ENCODE data around the gene EVA1A. TPM values are rescaled to one million over a fixed set of nuclear protein-coding genes. Genes with fewer than 3 reads are reported as not detected.

The EVA1A gene
- total RNA-seq, 2 donors from 2014 or later, result 1.2 to 1.8 TPM

DNA sequence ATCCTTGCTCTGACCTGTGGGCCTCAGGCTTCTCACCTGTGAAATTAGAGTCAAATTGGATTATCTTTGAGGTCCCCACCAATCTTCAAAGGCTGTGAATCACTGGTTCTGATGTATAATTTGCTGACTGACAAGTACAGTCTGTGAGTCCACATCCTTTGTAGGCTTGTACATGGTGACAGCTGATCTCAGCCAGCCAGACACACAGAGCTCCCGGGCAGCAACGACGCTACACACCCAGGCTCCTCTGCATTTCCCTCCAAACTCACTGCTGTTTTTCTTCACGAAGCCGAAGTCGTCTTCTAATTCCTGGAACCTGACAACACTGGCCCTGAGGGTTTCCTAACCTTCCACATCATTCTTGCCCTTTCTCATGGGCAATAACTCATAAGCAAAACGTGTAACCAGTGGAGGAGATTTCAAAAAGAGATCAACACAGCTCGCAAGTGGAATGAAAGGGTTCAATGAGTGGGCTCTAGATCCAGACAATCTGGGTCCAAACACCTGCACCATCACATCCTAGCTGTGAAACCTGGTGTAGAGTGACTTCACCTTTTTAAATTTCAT lies 37.9 kb upstream of the EVA1A start:
- no peaks in the 10 kb centered on the region for H3K27me3 Mint-ChIP-seq (ENCODE audit: insufficient read depth)

DNA sequence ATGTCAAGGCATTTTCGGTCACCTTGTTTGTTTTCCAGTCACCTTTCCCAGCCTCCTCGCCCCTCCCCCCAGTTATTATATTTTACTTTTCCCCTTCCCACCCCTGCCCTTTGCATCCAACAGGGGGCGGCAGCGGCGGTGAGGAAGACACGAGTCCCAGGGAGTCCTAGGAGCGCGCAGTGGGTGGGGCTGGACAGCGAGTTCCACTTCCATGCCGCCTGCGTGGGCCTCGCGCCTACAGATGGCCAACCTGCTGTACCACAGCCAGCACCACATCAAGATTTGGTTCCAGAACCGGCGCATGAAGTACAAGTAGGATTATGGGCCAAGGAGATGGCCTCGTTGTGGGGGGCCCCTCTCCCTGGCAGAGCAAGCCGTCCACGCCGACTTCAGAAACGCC lies 37.2 kb upstream of the EVA1A start:
- H3K4me1 ChIP-seq (ENCODE audit: control insufficient read depth, insufficient read depth, low read length), result no peaks in the 10 kb centered on the region
- no peaks in the 10 kb centered on the region for H3K36me3 ChIP-seq (ENCODE audit: control insufficient read depth, insufficient read depth, low read length)
- no peak overlapping the region for H3K9ac ChIP-seq (ENCODE audit: extremely low read depth, low read length, poor library complexity, severe bottlenecking)
- no peak overlapping the region for H3K27ac ChIP-seq (ENCODE audit: low read depth, low read length)
- H3K4me3 ChIP-seq (ENCODE audit: low read length), result no peak overlapping the region
- no peaks in the 10 kb centered on the region for H3K27me3 ChIP-seq (ENCODE audit: control insufficient read depth, insufficient read depth, low read length, poor library complexity, severe bottlenecking)
- H3K36me3 Mint-ChIP-seq (ENCODE audit: low read depth), result no peaks in the 10 kb centered on the region
- H3K9me3 ChIP-seq (ENCODE audit: control insufficient read depth, low read length), result no peaks in the 10 kb centered on the region
- no peaks in the 10 kb centered on the region for H3K9me3 Mint-ChIP-seq
- DNase-seq, result no peak
- TF ChIP-seq, protein P1, sequence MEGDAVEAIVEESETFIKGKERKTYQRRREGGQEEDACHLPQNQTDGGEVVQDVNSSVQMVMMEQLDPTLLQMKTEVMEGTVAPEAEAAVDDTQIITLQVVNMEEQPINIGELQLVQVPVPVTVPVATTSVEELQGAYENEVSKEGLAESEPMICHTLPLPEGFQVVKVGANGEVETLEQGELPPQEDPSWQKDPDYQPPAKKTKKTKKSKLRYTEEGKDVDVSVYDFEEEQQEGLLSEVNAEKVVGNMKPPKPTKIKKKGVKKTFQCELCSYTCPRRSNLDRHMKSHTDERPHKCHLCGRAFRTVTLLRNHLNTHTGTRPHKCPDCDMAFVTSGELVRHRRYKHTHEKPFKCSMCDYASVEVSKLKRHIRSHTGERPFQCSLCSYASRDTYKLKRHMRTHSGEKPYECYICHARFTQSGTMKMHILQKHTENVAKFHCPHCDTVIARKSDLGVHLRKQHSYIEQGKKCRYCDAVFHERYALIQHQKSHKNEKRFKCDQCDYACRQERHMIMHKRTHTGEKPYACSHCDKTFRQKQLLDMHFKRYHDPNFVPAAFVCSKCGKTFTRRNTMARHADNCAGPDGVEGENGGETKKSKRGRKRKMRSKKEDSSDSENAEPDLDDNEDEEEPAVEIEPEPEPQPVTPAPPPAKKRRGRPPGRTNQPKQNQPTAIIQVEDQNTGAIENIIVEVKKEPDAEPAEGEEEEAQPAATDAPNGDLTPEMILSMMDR (conservative IDR thresholded peaks at IDR 0.05), result no peak
- 94 to 100% methylated on average over 2 to 20 of the region's 20 CpGs for WGBS, 2 experiments (ENCODE audit: insufficient coverage in 1 of 2, insufficient read length in 1 of 2)
- no peak overlapping the region for H3K4me3 Mint-ChIP-seq
- H3K27ac Mint-ChIP-seq, result no peak overlapping the region
- no peaks in the 10 kb centered on the region for H3K27me3 Mint-ChIP-seq (ENCODE audit: insufficient read depth)
- no peaks in the 10 kb centered on the region for H3K4me1 Mint-ChIP-seq

More for the DNA sequence above, 37.9 kb upstream of the EVA1A start:
- no peaks in the 10 kb centered on the region for H3K4me1 Mint-ChIP-seq
- H3K36me3 Mint-ChIP-seq (ENCODE audit: low read depth), result no peaks in the 10 kb centered on the region
- Histone ChIP-seq H3K9me3 (ENCODE audit: control insufficient read depth, low read length) (no peaks in the 10 kb centered on the region), H3K36me3 (ENCODE audit: control insufficient read depth, insufficient read depth, low read length) (no peaks in the 10 kb centered on the region), H3K9ac (ENCODE audit: extremely low read depth, low read length, poor library complexity, severe bottlenecking) (no peak overlapping the region), H3K27ac (ENCODE audit: low read depth, low read length) (no peak overlapping the region), H3K4me3 (ENCODE audit: low read length) (no peak overlapping the region), H3K4me1 (ENCODE audit: control insufficient read depth, insufficient read depth, low read length) (no peaks in the 10 kb centered on the region), H3K27me3 (ENCODE audit: control insufficient read depth, insufficient read depth, low read length, poor library complexity, severe bottlenecking) (no peaks in the 10 kb centered on the region)
- TF ChIP-seq, protein P1 (conservative IDR thresholded peaks at IDR 0.05), result no peak
- WGBS, 2 experiments (ENCODE audit: insufficient coverage in 1 of 2, insufficient read length in 1 of 2), result 94 to 100% methylated on average over 1 to 8 of the region's 8 CpGs
- DNase-seq, result no peak
- no peak overlapping the region for H3K27ac Mint-ChIP-seq
- no peak overlapping the region for H3K4me3 Mint-ChIP-seq
- H3K9me3 Mint-ChIP-seq, result no peaks in the 10 kb centered on the region

DNA sequence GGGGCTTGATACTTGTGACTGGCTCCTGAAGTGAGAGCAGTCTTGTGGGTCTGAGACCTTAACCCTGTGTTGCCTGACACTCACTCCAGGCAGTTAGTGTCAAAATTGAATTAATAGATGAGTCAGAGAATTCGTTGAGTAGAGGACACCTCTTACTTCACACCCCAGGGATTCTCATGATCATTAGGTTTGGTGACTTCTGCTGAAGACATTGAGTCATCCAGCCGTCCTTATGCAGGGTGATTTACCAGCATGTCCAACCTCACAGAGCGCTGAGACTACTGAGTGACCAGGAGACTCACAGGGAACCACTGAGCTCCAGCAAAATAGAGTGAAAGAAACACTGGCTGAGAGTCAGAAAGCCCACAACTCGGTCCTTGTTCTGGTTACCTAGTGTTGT lies 36.0 kb upstream of the EVA1A start:
- Mint-ChIP-seq H3K27ac (no peak overlapping the region), H3K4me3 (no peak overlapping the region), H3K36me3 (ENCODE audit: low read depth) (no peaks in the 10 kb centered on the region), H3K9me3 (no peaks in the 10 kb centered on the region), H3K27me3 (ENCODE audit: insufficient read depth) (no peaks in the 10 kb centered on the region), H3K4me1 (no peaks in the 10 kb centered on the region)
- Histone ChIP-seq H3K4me1 (ENCODE audit: control insufficient read depth, insufficient read depth, low read length) (no peaks in the 10 kb centered on the region), H3K27me3 (ENCODE audit: control insufficient read depth, insufficient read depth, low read length, poor library complexity, severe bottlenecking) (no peaks in the 10 kb centered on the region), H3K9ac (ENCODE audit: extremely low read depth, low read length, poor library complexity, severe bottlenecking) (no peak overlapping the region), H3K36me3 (ENCODE audit: control insufficient read depth, insufficient read depth, low read length) (no peaks in the 10 kb centered on the region), H3K27ac (ENCODE audit: low read depth, low read length) (no peak overlapping the region), H3K9me3 (ENCODE audit: control insufficient read depth, low read length) (no peaks in the 10 kb centered on the region), H3K4me3 (ENCODE audit: low read length) (no peak overlapping the region)
- no peak for DNase-seq
- 84 to 90% methylated on average over 3 to 4 of the region's 4 CpGs for WGBS, 2 experiments (ENCODE audit: insufficient coverage in 1 of 2, insufficient read length in 1 of 2)
- TF ChIP-seq, protein P1 (conservative IDR thresholded peaks at IDR 0.05), result no peak
